Neural cell (in vitro differentiated cells): Measurements from ENCODE around the gene AGBL1. TPM values are rescaled to one million over a fixed set of nuclear protein-coding genes. Genes with fewer than 3 reads are reported as not detected.

Source experiments
- H2AFZ ChIP-seq: fragments of 200-600, 300-800 bp; sonication (generic), shearing (Covaris generic); 2 replicates; pipeline ENCODE4 v1.6.0; 2014; ENCODE audit warnings: low read depth, mild to moderate bottlenecking, antibody characterized with exemption, low read length, moderate library complexity
- H3F3A ChIP-seq: fragments of 200-600 bp; shearing (Covaris generic); 2 replicates; pipeline ENCODE4 v1.6.1; 2016; ENCODE audit warnings: mild to moderate bottlenecking, moderate library complexity, mixed read lengths, antibody characterized with exemption, low read length; ENCODE audit not compliant: insufficient read depth, poor library complexity, severe bottlenecking
- H3K27ac ChIP-seq: fragments of 200-600, 300-800 bp; sonication (generic), shearing (Covaris generic); 2 replicates; pipeline ENCODE4 v1.5.1; 2014; ENCODE audit warnings: mild to moderate bottlenecking, low read length, moderate library complexity
- H3K27me3 ChIP-seq: fragments of 300-800, 200-600 bp; sonication (generic), shearing (Covaris generic); 2 replicates; pipeline ENCODE4 v1.6.0; 2014; ENCODE audit warnings: mild to moderate bottlenecking, low read depth, low read length, moderate library complexity; ENCODE audit not compliant: insufficient read depth
- H3K36me3 ChIP-seq: fragments of 300-800, 200-600 bp; sonication (generic), shearing (Covaris generic); 2 replicates; pipeline ENCODE4 v1.5.1; 2014; ENCODE audit warnings: mild to moderate bottlenecking, antibody characterized with exemption, low read length, moderate library complexity; ENCODE audit not compliant: insufficient read depth
- H3K4me2 ChIP-seq: fragments of 300-800, 200-600 bp; sonication (generic), shearing (Covaris generic); 2 replicates; pipeline ENCODE4 v1.6.0; 2014; ENCODE audit warnings: mild to moderate bottlenecking, low read length
- H3K4me3 ChIP-seq: fragments of 300-800, 200-600 bp; sonication (generic), shearing (Covaris generic); 2 replicates; pipeline ENCODE4 v1.5.1; 2014; ENCODE audit warnings: mild to moderate bottlenecking, low read length, moderate library complexity
- H3K79me2 ChIP-seq: fragments of 200-600 bp; shearing (Covaris generic); replicated peaks from 2 replicates; pipeline ENCODE4 v1.6.0; 2014; ENCODE audit warnings: mild to moderate bottlenecking, low read length, moderate library complexity; ENCODE audit not compliant: insufficient read depth
- H3K9ac ChIP-seq: fragments of 300-800, 200-600 bp; sonication (generic), shearing (Covaris generic); 2 replicates; pipeline ENCODE4 v1.6.1; 2016; ENCODE audit warnings: mild to moderate bottlenecking, low read length, mixed read lengths
- H3K9me2 ChIP-seq: fragments of 200-600 bp; shearing (Covaris generic); 2 replicates; pipeline ENCODE4 v1.6.1; 2016; ENCODE audit warnings: mild to moderate bottlenecking, low read length, mixed read lengths; ENCODE audit not compliant: insufficient read depth
- H3K9me3 ChIP-seq: fragments of 200-600, 300-800 bp; sonication (generic), shearing (Covaris generic); 2 replicates; pipeline ENCODE4 v1.6.1; 2016; ENCODE audit warnings: mild to moderate bottlenecking, mixed run types, low read length, moderate library complexity, mixed read lengths
- H4K20me1 ChIP-seq: fragments of 200-600 bp; shearing (Covaris generic); 2 replicates; pipeline ENCODE4 v1.6.1; 2016; ENCODE audit warnings: mild to moderate bottlenecking, mixed run types; ENCODE audit not compliant: insufficient read depth
- CTCF ChIP-seq: fragments of 450-650 bp; IDR thresholded peaks from 2 replicates; pipeline ENCODE4 v1.5.1; 2014; ENCODE audit warnings: antibody characterized with exemption, mild to moderate bottlenecking, moderate library complexity; ENCODE audit not compliant: poor library complexity, severe bottlenecking
- EP300 ChIP-seq: fragments of 450-650 bp; conservative IDR thresholded peaks from 2 replicates; pipeline ENCODE4 v1.6.1; 2014; ENCODE audit warnings: antibody characterized with exemption, mild to moderate bottlenecking, moderate library complexity; ENCODE audit not compliant: poor library complexity, severe bottlenecking
- EZH2 ChIP-seq: fragments of 200-600, 300-800 bp; shearing (Covaris generic), sonication (generic); IDR thresholded peaks from 2 replicates; pipeline ENCODE4 v1.6.1; 2014; ENCODE audit warnings: antibody characterized with exemption, low read length, borderline replicate concordance, mild to moderate bottlenecking; ENCODE audit not compliant: insufficient read depth, poor library complexity, severe bottlenecking
- MXI1 ChIP-seq: fragments of 450-650 bp; conservative IDR thresholded peaks from 2 replicates; pipeline ENCODE4 v1.6.1; 2014; ENCODE audit warnings: antibody characterized with exemption, mild to moderate bottlenecking; ENCODE audit not compliant: poor library complexity, severe bottlenecking
- POLR2AphosphoS5 ChIP-seq: IDR thresholded peaks from 2 replicates; pipeline ENCODE4 v1.6.1; 2012
- RAD21 ChIP-seq: fragments of 450-650 bp; conservative IDR thresholded peaks from 2 replicates; pipeline ENCODE4 v1.6.1; 2014; ENCODE audit warnings: antibody characterized with exemption, mild to moderate bottlenecking, moderate library complexity
- REST ChIP-seq: IDR thresholded peaks from 2 replicates; pipeline ENCODE4 v1.6.1; 2012; ENCODE audit warnings: borderline replicate concordance
- SMC3 ChIP-seq: fragments of 450-650 bp; conservative IDR thresholded peaks from 2 replicates; pipeline ENCODE4 v1.6.1; 2014; ENCODE audit warnings: antibody characterized with exemption, mild to moderate bottlenecking, moderate library complexity; ENCODE audit not compliant: poor library complexity
- TAF1 ChIP-seq: IDR thresholded peaks from 2 replicates; pipeline ENCODE4 v1.6.1; 2012; ENCODE audit warnings: low read depth
- polyA plus RNA-seq: library from polyadenylated mRNA; depleted of rRNA; stranded (reverse); fragments of >200 nt; gene quantifications from 2 replicates; pipeline ENCODE4 v1.2.3, GENCODE V29; 2014

AGBL1 gene
- polyA plus RNA-seq, 1 donor from 2014 or later, result 0.12 TPM

- Histone ChIP-seq H3K27ac (no peak overlapping the region), H3K27me3 (no peaks in the 10 kb centered on the region), H3K4me3 (no peak overlapping the region), H3K9me2 (no peaks in the 10 kb centered on the region), H3K79me2 (no peaks in the 10 kb centered on the region), H3K9me3 (no peaks in the 10 kb centered on the region), H3F3A (no peaks in the 10 kb centered on the region), H4K20me1 (no peaks in the 10 kb centered on the region), H3K36me3 (no peaks in the 10 kb centered on the region), H3K4me2 (no peak overlapping the region), H2AFZ (no peak overlapping the region), H3K9ac (no peak overlapping the region)
- TF ChIP-seq SMC3 (no peak), TAF1 (no peak), REST (no peak), EP300 (no peak)
These were observed 85.9 kb downstream of the AGBL1 start for GRCh38 chr15:86165265-86166211.

GRCh38 chr15:86167841-86168240 lies 88.2 kb downstream of the AGBL1 start:
- no peak overlapping the region for H3K27ac ChIP-seq
- H2AFZ ChIP-seq, result no peak overlapping the region
- no peaks in the 10 kb centered on the region for H3K27me3 ChIP-seq
- no peaks in the 10 kb centered on the region for H3K79me2 ChIP-seq
- TF ChIP-seq EZH2 (no peak), MXI1 (no peak), EP300 (no peak), RAD21 (no peak), SMC3 (no peak), POLR2AphosphoS5 (no peak), TAF1 (no peak), CTCF (no peak), REST (no peak)
- H3K4me3 ChIP-seq, result no peak overlapping the region
- H3K9me2 ChIP-seq, result no peaks in the 10 kb centered on the region
- H3K9ac ChIP-seq, result no peak overlapping the region
- no peaks in the 10 kb centered on the region for H3K36me3 ChIP-seq
- H3F3A ChIP-seq, result no peaks in the 10 kb centered on the region
- no peak overlapping the region for H3K4me2 ChIP-seq
- no peaks in the 10 kb centered on the region for H4K20me1 ChIP-seq
- no peaks in the 10 kb centered on the region for H3K9me3 ChIP-seq
